Upper lobe of right lung (tissue), 1 donor: ENCODE results near the gene SAG. TPM values are rescaled to one million over a fixed set of nuclear protein-coding genes. Genes with fewer than 3 reads are reported as not detected.
A peak's percentile ranks its signal among the peaks of the same experiment; 100 is the strongest.

ENCODE experiments used
- ATAC-seq: fragments of 200-7000 bp; cut with Tn5 transposase; one replicate; pipeline ENCODE4 v1.9.1; 2020; ENCODE audit warnings: mild to moderate bottlenecking, moderate library complexity
- DNase-seq: peaks from one replicate; pipeline ENCODE4 v3.0.0-alpha.2; 2020
- H3K27ac ChIP-seq: fragments of 200-600 bp; one replicate; pipeline ENCODE4 v1.8.0; 2022
- H3K27me3 ChIP-seq: fragments of 200-600 bp; one replicate; pipeline ENCODE4 v1.8.0; 2022; ENCODE audit warnings: mild to moderate bottlenecking
- H3K36me3 ChIP-seq: fragments of 200-600 bp; one replicate; pipeline ENCODE4 v1.8.0; 2022
- H3K4me1 ChIP-seq: fragments of 200-600 bp; one replicate; pipeline ENCODE4 v1.8.0; 2022
- H3K4me3 ChIP-seq: fragments of 200-600 bp; one replicate; pipeline ENCODE4 v1.8.0; 2022; ENCODE audit warnings: mild to moderate bottlenecking
- H3K9me3 ChIP-seq: fragments of 200-600 bp; one replicate; pipeline ENCODE4 v1.8.0; 2022
- CTCF ChIP-seq: fragments of 200-600 bp; IDR thresholded peaks from one replicate; pipeline ENCODE4 v1.8.0; 2022; ENCODE audit warnings: antibody characterized with exemption
- intact Hi-C: fragments of 100-400 bp; cut with DNase I; formaldehyde crosslinking; loops from one replicate; pipeline ENCODE4 v1.11.0; 2022
- total RNA-seq: library from RNA; stranded (reverse); fragmentation: NEBNext Ultra II Directional; extraction: Animal tissue kit (Norgen Biotek cat#: 25700); gene quantifications from one replicate; pipeline ENCODE4 v1.2.1, GENCODE V29; 2021
- donor health status: DM: no; HTN: yes; CAD: no; lungs with severe emphysema.

The SAG gene
- total RNA-seq, 1 donor from 2014 or later, result not detected

- no peaks in the 10 kb centered on the region for H3K9me3 ChIP-seq
- no peaks in the 10 kb centered on the region for H3K27me3 ChIP-seq
- no peak overlapping the region for H3K27ac ChIP-seq
- no peak overlapping the region for H3K4me3 ChIP-seq
- peaks cover 13% of the 10 kb centered on the region for H3K4me1 ChIP-seq
- ATAC-seq (no peak), DNase-seq (no peak)
- intact Hi-C loops, result no loop called here
- TF ChIP-seq CTCF, result no peak
- no peaks in the 10 kb centered on the region for H3K36me3 ChIP-seq
Measured at GRCh38 chr2:233380995-233381637, 73.5 kb downstream of the SAG start.

- Histone ChIP-seq H3K36me3 (no peaks in the 10 kb centered on the region), H3K27ac (no peak overlapping the region), H3K4me3 (no peak overlapping the region), H3K9me3 (no peaks in the 10 kb centered on the region), H3K27me3 (no peaks in the 10 kb centered on the region), H3K4me1 (peaks cover 17% of the 10 kb centered on the region)
- TF ChIP-seq CTCF, result no peak
- intact Hi-C loops, result no loop called here
- ATAC-seq, result no peak
- DNase-seq, result no peak
Measured at GRCh38 chr2:233381638-233381995, 74.0 kb downstream of the SAG start.

- TF ChIP-seq CTCF, result no peak
- intact Hi-C loops, result no loop called here
- H3K36me3 ChIP-seq, result no peaks in the 10 kb centered on the region
- H3K4me3 ChIP-seq, result no peak overlapping the region
- H3K27me3 ChIP-seq, result no peaks in the 10 kb centered on the region
- no peaks in the 10 kb centered on the region for H3K9me3 ChIP-seq
- H3K4me1 ChIP-seq, result peaks cover 36% of the 10 kb centered on the region
- DNase-seq, result no peak
- H3K27ac ChIP-seq, result no peak overlapping the region
- no peak for ATAC-seq
Measured at GRCh38 chr2:233384015-233384414, 76.4 kb downstream of the SAG start.

- DNase-seq, result no peak
- Histone ChIP-seq H3K4me3 (no peak overlapping the region), H3K36me3 (peaks cover 5% of the 10 kb centered on the region), H3K27ac (no peak overlapping the region), H3K27me3 (no peaks in the 10 kb centered on the region), H3K9me3 (no peaks in the 10 kb centered on the region), H3K4me1 (peaks cover 36% of the 10 kb centered on the region)
- TF ChIP-seq CTCF, result no peak
- peak; percentile 56 for ATAC-seq
- intact Hi-C loops, result no loop called here
Measured at GRCh38 chr2:233384811-233385488, 77.3 kb downstream of the SAG start.

- Histone ChIP-seq H3K9me3 (no peaks in the 10 kb centered on the region), H3K36me3 (peaks cover 11% of the 10 kb centered on the region), H3K27ac (no peak overlapping the region), H3K27me3 (no peaks in the 10 kb centered on the region), H3K4me3 (no peak overlapping the region), H3K4me1 (peaks cover 36% of the 10 kb centered on the region)
- intact Hi-C loops, result no loop called here
- ATAC-seq, result no peak
- no peak for TF ChIP-seq CTCF
- DNase-seq, result no peak
Measured at GRCh38 chr2:233385489-233386044, 78.0 kb downstream of the SAG start.
